HepG2 (cell line): ENCODE results near the gene FOXA1. TPM values are rescaled to one million over a fixed set of nuclear protein-coding genes. Genes with fewer than 3 reads are reported as not detected.

Source experiments
- BRD4 ChIP-seq: sonication (generic); formaldehyde crosslinking; IDR thresholded peaks from 2 replicates; pipeline ENCODE4 v1.4.0; 2020; ENCODE audit warnings: missing genetic modification reagents
- HES4 ChIP-seq: sonication (generic); formaldehyde crosslinking; IDR thresholded peaks from 2 replicates; pipeline ENCODE4 v1.9.0; 2021; ENCODE audit warnings: mild to moderate bottlenecking, missing genetic modification reagents, borderline replicate concordance
- KAT7 ChIP-seq: IDR thresholded peaks from 2 replicates; pipeline ENCODE4 v1.6.1; 2018; ENCODE audit warnings: borderline replicate concordance, missing compliant biosample characterization
- ONECUT2 ChIP-seq: sonication (generic); formaldehyde crosslinking; IDR thresholded peaks from 2 replicates; pipeline ENCODE4 v1.4.0; 2020; ENCODE audit warnings: missing genetic modification reagents
- PAWR ChIP-seq: sonication (generic); formaldehyde crosslinking; IDR thresholded peaks from 2 replicates; pipeline ENCODE4 v1.4.0; 2020; ENCODE audit warnings: missing genetic modification reagents, mild to moderate bottlenecking, borderline replicate concordance
- RARA ChIP-seq: IDR thresholded peaks from 2 replicates; pipeline ENCODE4 v1.6.1; 2016; ENCODE audit warnings: missing genetic modification reagents, missing compliant biosample characterization
- SP4 ChIP-seq: sonication (generic); formaldehyde crosslinking; IDR thresholded peaks from 2 replicates; pipeline ENCODE4 v1.8.1; 2023; ENCODE audit warnings: mild to moderate bottlenecking, missing genetic modification reagents
- TBL1XR1 ChIP-seq: fragments of 150-350 bp; IDR thresholded peaks from 2 replicates; pipeline ENCODE4 v1.6.1; 2014; ENCODE audit warnings: borderline replicate concordance, low read length; ENCODE audit not compliant: partially characterized antibody
- XRCC5 ChIP-seq: fragments of 200-400 bp; formaldehyde crosslinking; optimal IDR thresholded peaks from 2 replicates; pipeline ENCODE3; 2017; ENCODE audit warnings: mild to moderate bottlenecking, low read length
- ZFP36L2 ChIP-seq: sonication (generic); formaldehyde crosslinking; IDR thresholded peaks from 2 replicates; pipeline ENCODE4 v1.4.0; 2020; ENCODE audit warnings: missing genetic modification reagents
- ZFY ChIP-seq: sonication (generic); formaldehyde crosslinking; IDR thresholded peaks from 2 replicates; pipeline ENCODE4 v1.4.0; 2020; ENCODE audit warnings: missing genetic modification reagents
- ZNF34 ChIP-seq: sonication (generic); formaldehyde crosslinking; IDR thresholded peaks from 2 replicates; pipeline ENCODE4 v1.4.0; 2020; ENCODE audit warnings: mild to moderate bottlenecking, missing genetic modification reagents, borderline replicate concordance
- ZNF367 ChIP-seq: sonication (generic); formaldehyde crosslinking; IDR thresholded peaks from 2 replicates; pipeline ENCODE4 v1.4.0; 2020; ENCODE audit warnings: missing genetic modification reagents, borderline replicate concordance
- ZNF644 ChIP-seq: IDR thresholded peaks from 2 replicates; pipeline ENCODE4 v1.6.1; 2016; ENCODE audit warnings: low read depth
- ZNF879 ChIP-seq: sonication (generic); formaldehyde crosslinking; IDR thresholded peaks from 2 replicates; pipeline ENCODE4 v1.8.1; 2023; ENCODE audit warnings: missing genetic modification reagents
- polyA plus RNA-seq, 8 experiments: library from polyadenylated mRNA; depleted of rRNA in 3 of 8; stranded (reverse) in 7 of 8; unstranded in 1 of 8; fragments of >200 nt; fragmentation: Illumina TruSeq in 4 of 8; extraction: Trizol in 4 of 8; gene quantifications; 2 replicates each; pipeline versions ENCODE4 v1.2.1 to v1.2.3, GENCODE V29; 2011 to 2016; ENCODE audit warnings: low read depth in 4 of 8, missing spikeins in 1 of 8, mixed read lengths in 1 of 8; ENCODE audit not compliant: insufficient read depth in 1 of 8
- total RNA-seq, 5 experiments: library from RNA; depleted of rRNA; stranded (reverse); fragments of >200 nt; fragmentation: Illumina TruSeq; extraction: Trizol; gene quantifications; 2 replicates each; pipeline ENCODE4 v1.2.3, GENCODE V29; 2016; ENCODE audit warnings: low read depth in 1 of 5
- TF ChIP-seq, protein P1 (sequence below): sonication (generic); formaldehyde crosslinking; IDR thresholded peaks from 2 replicates; pipeline ENCODE4 v1.5.0; 2020; ENCODE audit warnings: mild to moderate bottlenecking, missing genetic modification reagents
- TF ChIP-seq, protein P2 (sequence below): sonication (generic); formaldehyde crosslinking; IDR thresholded peaks from 2 replicates; pipeline ENCODE4 v1.8.0; 2022; ENCODE audit warnings: mild to moderate bottlenecking, missing genetic modification reagents
- TF ChIP-seq, protein P3 (sequence below): sonication (generic); formaldehyde crosslinking; IDR thresholded peaks from 2 replicates; pipeline ENCODE4 v1.8.0; 2022; ENCODE audit warnings: missing genetic modification reagents, low read depth, mild to moderate bottlenecking, borderline replicate concordance
- TF ChIP-seq, protein P4 (sequence below), 2 experiments: sonication (generic) in 1 of 2; formaldehyde crosslinking in 1 of 2; IDR thresholded peaks; 2 replicates each; pipeline versions ENCODE4 v1.4.0 to v1.6.1; 2016 to 2020; ENCODE audit warnings: borderline replicate concordance in 1 of 2, low read depth in 1 of 2, mild to moderate bottlenecking in 1 of 2, missing genetic modification reagents in 1 of 2

FOXA1 gene
- total and polyA plus RNA-seq, 2 of the 13 experiments (the other 11 are each of a cell fraction or from before 2014, with no cell fraction given) = 43.4 to 58.6 TPM

DNA sequence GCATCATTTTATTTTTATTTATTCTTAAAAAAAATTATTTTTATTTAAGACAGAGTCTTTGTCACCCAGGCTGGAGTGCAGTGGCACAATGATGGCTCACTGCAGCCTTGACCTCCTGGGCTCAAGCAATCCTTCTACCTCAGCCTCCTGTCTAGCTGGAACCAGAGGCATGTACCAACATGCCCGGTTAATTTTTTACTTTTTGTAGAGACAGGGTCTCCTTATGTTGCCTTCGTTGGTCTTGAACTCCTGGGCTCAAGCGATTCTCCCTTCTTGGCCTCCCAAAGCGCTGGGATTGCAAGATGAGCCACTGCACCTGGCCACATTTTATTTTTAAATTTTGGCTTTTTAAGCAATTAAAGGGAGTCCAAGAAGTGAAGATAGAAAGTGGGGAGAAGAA is 21.8 kb upstream of the FOXA1 start (continued):
- TF ChIP-seq, protein P1, sequence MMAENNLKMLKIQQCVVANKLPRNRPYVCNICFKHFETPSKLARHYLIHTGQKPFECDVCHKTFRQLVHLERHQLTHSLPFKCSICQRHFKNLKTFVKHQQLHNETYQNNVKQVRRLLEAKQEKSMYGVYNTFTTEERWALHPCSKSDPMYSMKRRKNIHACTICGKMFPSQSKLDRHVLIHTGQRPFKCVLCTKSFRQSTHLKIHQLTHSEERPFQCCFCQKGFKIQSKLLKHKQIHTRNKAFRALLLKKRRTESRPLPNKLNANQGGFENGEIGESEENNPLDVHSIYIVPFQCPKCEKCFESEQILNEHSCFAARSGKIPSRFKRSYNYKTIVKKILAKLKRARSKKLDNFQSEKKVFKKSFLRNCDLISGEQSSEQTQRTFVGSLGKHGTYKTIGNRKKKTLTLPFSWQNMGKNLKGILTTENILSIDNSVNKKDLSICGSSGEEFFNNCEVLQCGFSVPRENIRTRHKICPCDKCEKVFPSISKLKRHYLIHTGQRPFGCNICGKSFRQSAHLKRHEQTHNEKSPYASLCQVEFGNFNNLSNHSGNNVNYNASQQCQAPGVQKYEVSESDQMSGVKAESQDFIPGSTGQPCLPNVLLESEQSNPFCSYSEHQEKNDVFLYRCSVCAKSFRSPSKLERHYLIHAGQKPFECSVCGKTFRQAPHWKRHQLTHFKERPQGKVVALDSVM (CRISPR knock-in tag) = peak; percentile 98
- TF ChIP-seq ZNF879 (CRISPR knock-in tag) (no peak), BRD4 (0 out of 2 replicates have a peak, but pooled peaks have one; percentile 65), ONECUT2 (no peak), SP4 (no peak), TBL1XR1 (no peak), ZFY (CRISPR knock-in tag) (0 out of 2 replicates have a peak, but pooled peaks have one; percentile 16), PAWR (CRISPR knock-in tag) (no peak), ZNF644 (peak; percentile 81), ZNF367 (CRISPR knock-in tag) (no peak; the same call in 1 of the 2 replicates), RARA (peak; percentile 53), XRCC5 (no peak), HES4 (no peak), ZNF34 (CRISPR knock-in tag) (no peak), ZFP36L2 (CRISPR knock-in tag) (no peak), KAT7 (CRISPR knock-in tag) (no peak)
- TF ChIP-seq, protein P2, sequence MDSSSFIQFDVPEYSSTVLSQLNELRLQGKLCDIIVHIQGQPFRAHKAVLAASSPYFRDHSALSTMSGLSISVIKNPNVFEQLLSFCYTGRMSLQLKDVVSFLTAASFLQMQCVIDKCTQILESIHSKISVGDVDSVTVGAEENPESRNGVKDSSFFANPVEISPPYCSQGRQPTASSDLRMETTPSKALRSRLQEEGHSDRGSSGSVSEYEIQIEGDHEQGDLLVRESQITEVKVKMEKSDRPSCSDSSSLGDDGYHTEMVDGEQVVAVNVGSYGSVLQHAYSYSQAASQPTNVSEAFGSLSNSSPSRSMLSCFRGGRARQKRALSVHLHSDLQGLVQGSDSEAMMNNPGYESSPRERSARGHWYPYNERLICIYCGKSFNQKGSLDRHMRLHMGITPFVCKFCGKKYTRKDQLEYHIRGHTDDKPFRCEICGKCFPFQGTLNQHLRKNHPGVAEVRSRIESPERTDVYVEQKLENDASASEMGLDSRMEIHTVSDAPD = no peak
- TF ChIP-seq, protein P3, sequence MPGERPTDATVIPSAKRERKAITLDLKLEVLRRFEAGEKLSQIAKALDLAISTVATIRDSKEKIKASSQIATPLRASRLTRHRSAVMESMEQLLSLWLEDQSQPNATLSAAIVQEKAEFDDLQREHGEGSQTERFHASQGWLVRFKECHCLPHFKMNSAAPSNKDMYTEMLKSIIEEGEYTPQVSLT = no peak
- TF ChIP-seq, protein P4, sequence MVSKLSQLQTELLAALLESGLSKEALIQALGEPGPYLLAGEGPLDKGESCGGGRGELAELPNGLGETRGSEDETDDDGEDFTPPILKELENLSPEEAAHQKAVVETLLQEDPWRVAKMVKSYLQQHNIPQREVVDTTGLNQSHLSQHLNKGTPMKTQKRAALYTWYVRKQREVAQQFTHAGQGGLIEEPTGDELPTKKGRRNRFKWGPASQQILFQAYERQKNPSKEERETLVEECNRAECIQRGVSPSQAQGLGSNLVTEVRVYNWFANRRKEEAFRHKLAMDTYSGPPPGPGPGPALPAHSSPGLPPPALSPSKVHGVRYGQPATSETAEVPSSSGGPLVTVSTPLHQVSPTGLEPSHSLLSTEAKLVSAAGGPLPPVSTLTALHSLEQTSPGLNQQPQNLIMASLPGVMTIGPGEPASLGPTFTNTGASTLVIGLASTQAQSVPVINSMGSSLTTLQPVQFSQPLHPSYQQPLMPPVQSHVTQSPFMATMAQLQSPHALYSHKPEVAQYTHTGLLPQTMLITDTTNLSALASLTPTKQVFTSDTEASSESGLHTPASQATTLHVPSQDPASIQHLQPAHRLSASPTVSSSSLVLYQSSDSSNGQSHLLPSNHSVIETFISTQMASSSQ (IDR thresholded peaks at IDR 0.05; ENCODE audit: low read depth) = peak; percentile 57
- TF ChIP-seq, protein P4 (CRISPR knock-in tag; IDR thresholded peaks at IDR 0.05; ENCODE audit: borderline replicate concordance) = peak; percentile 84
